Tibial nerve (tissue), 4 donors: ENCODE data around the gene MYL10. TPM values are rescaled to one million over a fixed set of nuclear protein-coding genes. Genes with fewer than 3 reads are reported as not detected.

Source experiments
- DNase-seq, 2 donors: peaks; one replicate each; pipeline ENCODE4 v3.0.0-alpha.2; 2019; ENCODE audit warnings: low spot score in 2 of 2
- H3K27ac ChIP-seq, 4 donors: fragments of 200-600 bp; sonication (generic) in 3 of 4; one replicate each; pipeline ENCODE4 v1.5.1; 2017 to 2019; ENCODE audit warnings: mild to moderate bottlenecking in 1 of 4
- H3K27me3 ChIP-seq, 2 donors: fragments of 200-600 bp; sonication (generic) in 1 of 2; one replicate each; pipeline versions ENCODE4 v1.5.1 to v1.6.0; 2017 to 2019
- H3K36me3 ChIP-seq, 3 donors: fragments of 200-600 bp; sonication (generic); one replicate each; pipeline ENCODE4 v1.5.1; 2018 to 2019
- H3K4me1 ChIP-seq, 4 donors: fragments of 200-600 bp; sonication (generic) in 3 of 4; one replicate each; pipeline ENCODE4 v1.5.1; 2017 to 2019
- H3K4me3 ChIP-seq, 4 donors: fragments of 200-600 bp; sonication (generic) in 3 of 4; one replicate each; pipeline ENCODE4 v1.5.1; 2017 to 2019; ENCODE audit warnings: mild to moderate bottlenecking in 1 of 4, moderate library complexity in 1 of 4
- H3K9me3 ChIP-seq, 4 donors: fragments of 200-600 bp; sonication (generic) in 3 of 4; one replicate each; pipeline ENCODE4 v1.5.1; 2017 to 2019
- EP300 ChIP-seq, 2 donors: sonication (generic); formaldehyde crosslinking; IDR thresholded peaks; one replicate each; pipeline ENCODE4 v1.6.1; 2017; ENCODE audit warnings: antibody characterized with exemption in 2 of 2, mild to moderate bottlenecking in 1 of 2
- POLR2A ChIP-seq, 2 donors: fragments of 450-650 bp; IDR thresholded peaks; one replicate each; pipeline ENCODE4 v1.6.1; 2017; ENCODE audit warnings: antibody characterized with exemption in 2 of 2, mild to moderate bottlenecking in 2 of 2, moderate library complexity in 2 of 2
- WGBS, 2 donors: methylation state at CpG; one replicate each; pipeline ENCODE4 v1.1.5; 2018; 5-methylcytosine and 5-hydroxymethylcytosine counted together
- total RNA-seq, 4 donors: library from RNA; depleted of rRNA; stranded (reverse); fragments of >200 nt; gene quantifications; one replicate each; pipeline ENCODE4 v1.1.0, GENCODE V29; 2016
- TF ChIP-seq, protein P1 (sequence below), 5 experiments: fragments of 200-600 bp in 3 of 5; fragments of 450-650 bp in 2 of 5; sonication (generic) in 3 of 5; IDR thresholded peaks; one replicate each; pipeline ENCODE4 v1.5.1; 2016 to 2019; ENCODE audit warnings: antibody characterized with exemption in 5 of 5, mild to moderate bottlenecking in 3 of 5, moderate library complexity in 2 of 5

The MYL10 gene
- total RNA-seq, 4 donors from 2014 or later = not detected

DNA sequence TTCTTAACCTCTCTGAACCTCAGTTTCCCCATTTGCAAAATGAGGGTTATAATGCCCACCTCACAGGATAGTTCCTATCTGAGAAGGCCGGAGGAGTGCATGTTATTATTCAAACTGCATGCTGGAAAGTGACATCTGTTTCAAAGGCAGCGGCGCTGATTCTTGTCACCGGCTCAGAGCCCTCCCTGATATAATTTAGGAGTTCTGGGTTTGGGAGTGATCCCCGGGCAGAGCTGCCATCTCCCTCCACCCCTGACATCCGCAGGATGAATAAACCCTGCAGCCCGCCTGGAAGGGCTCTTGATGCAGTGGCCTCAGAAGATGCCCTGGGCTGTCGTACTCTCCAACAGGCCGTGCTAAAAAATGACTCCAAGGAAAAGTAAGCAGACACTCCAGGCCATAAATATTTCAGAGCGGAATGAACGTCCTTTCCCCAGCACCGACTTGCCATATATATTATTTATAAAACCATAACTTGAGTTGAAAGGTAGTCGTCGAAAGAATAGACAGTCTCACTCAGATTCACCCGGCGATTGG lies 47.0 kb upstream of the MYL10 start:
- 85 to 86% methylated on average over 16 of the region's 16 CpGs for WGBS, 2 donors
- H3K4me1 ChIP-seq = peaks cover 0 to 10% (median under 1%) of the 10 kb centered on the region in 4 donors
- H3K4me3 ChIP-seq = no peak overlapping the region
- no peak overlapping the region for H3K27ac ChIP-seq
- H3K36me3 ChIP-seq = no peaks in the 10 kb centered on the region
- no peaks in the 10 kb centered on the region for H3K27me3 ChIP-seq
- TF ChIP-seq EP300 (IDR thresholded peaks at IDR 0.05) = no peak
- TF ChIP-seq POLR2A (IDR thresholded peaks at IDR 0.05) = no peak
- TF ChIP-seq, protein P1, sequence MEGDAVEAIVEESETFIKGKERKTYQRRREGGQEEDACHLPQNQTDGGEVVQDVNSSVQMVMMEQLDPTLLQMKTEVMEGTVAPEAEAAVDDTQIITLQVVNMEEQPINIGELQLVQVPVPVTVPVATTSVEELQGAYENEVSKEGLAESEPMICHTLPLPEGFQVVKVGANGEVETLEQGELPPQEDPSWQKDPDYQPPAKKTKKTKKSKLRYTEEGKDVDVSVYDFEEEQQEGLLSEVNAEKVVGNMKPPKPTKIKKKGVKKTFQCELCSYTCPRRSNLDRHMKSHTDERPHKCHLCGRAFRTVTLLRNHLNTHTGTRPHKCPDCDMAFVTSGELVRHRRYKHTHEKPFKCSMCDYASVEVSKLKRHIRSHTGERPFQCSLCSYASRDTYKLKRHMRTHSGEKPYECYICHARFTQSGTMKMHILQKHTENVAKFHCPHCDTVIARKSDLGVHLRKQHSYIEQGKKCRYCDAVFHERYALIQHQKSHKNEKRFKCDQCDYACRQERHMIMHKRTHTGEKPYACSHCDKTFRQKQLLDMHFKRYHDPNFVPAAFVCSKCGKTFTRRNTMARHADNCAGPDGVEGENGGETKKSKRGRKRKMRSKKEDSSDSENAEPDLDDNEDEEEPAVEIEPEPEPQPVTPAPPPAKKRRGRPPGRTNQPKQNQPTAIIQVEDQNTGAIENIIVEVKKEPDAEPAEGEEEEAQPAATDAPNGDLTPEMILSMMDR (IDR thresholded peaks at IDR 0.05) = no peak
- H3K9me3 ChIP-seq = peaks cover 0 to 7% (median 0%) of the 10 kb centered on the region in 4 donors
- DNase-seq = no peak

DNA sequence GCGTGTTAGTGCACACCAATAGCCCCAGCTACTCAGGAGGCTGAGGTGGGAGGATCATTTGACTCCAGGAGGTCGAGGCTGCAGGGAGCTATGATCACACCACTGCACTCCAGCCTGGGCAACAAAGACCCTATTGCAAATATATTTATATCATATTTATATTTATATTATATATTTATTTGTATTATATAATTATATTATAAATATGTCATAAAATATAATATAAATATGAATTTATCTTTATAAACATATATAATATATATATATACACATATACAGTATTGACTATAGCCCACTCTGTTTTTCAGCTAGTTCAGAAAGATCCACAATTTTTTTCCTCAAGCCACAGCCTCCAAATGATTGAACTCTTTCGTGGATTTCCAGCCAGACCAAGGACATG lies 45.3 kb upstream of the MYL10 start:
- WGBS, 2 donors = 92 to 94% methylated on average over 3 of the region's 3 CpGs
- no peak for DNase-seq
- Histone ChIP-seq H3K4me3 (no peak overlapping the region), H3K4me1 (no peaks in the 10 kb centered on the region), H3K36me3 (no peaks in the 10 kb centered on the region), H3K27ac (no peak overlapping the region), H3K27me3 (no peaks in the 10 kb centered on the region), H3K9me3 (peaks cover 0 to 7% (median 0%) of the 10 kb centered on the region in 4 donors)
- TF ChIP-seq, protein P1 (IDR thresholded peaks at IDR 0.05) = no peak
- TF ChIP-seq POLR2A (IDR thresholded peaks at IDR 0.05) = no peak
- no peak for TF ChIP-seq EP300 (IDR thresholded peaks at IDR 0.05)

DNA sequence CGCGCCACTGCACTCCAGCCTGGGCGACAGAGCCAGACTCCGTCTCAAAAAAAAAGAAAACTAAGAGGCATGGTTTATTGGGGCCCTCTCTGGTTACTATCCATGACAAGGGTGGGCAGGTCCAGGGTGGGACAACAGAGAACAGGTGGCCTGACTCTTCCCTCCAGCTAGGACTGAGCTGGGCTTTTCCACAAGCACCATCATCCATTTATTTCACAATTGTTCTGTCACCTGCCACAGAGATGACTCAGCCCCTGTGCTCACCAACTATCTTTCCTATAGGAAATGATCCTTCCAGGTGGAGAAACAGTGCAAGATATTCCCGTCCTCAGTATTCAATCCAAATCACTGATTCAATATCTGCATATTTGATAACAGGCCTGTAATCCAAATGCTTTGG lies 44.9 kb upstream of the MYL10 start:
- no peak overlapping the region for H3K27ac ChIP-seq
- DNase-seq = no peak
- no peak overlapping the region for H3K4me3 ChIP-seq
- WGBS, 2 donors = 81 to 91% methylated on average over 5 of the region's 5 CpGs
- H3K4me1 ChIP-seq = no peaks in the 10 kb centered on the region
- H3K36me3 ChIP-seq = no peaks in the 10 kb centered on the region
- H3K27me3 ChIP-seq = no peaks in the 10 kb centered on the region
- H3K9me3 ChIP-seq = peaks cover 0 to 9% (median 0%) of the 10 kb centered on the region in 4 donors
- no peak for TF ChIP-seq POLR2A (IDR thresholded peaks at IDR 0.05)
- TF ChIP-seq, protein P1 (IDR thresholded peaks at IDR 0.05) = no peak
- no peak for TF ChIP-seq EP300 (IDR thresholded peaks at IDR 0.05)

DNA sequence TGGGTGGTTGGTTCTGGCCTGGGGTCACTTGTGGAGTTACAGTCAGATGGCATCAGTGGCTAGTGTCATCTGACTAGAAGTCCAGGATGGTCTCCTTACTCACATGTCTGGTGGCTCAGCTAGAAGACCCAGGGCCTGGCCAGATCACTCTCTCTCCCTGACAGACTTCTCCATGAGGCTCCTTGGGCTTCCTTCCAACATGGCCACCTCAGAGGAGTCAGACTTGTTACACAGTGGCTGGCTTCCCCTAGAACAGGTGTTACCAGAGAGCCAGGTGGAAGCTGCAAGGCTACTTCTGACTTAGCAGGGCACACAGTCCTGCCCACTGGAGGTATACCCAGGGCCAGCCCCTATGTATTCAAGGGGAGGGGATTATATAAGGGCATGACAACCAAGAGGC lies 44.2 kb upstream of the MYL10 start:
- Histone ChIP-seq H3K27me3 (no peaks in the 10 kb centered on the region), H3K9me3 (peaks cover 0 to 13% (median 0%) of the 10 kb centered on the region in 4 donors), H3K27ac (no peak overlapping the region), H3K36me3 (no peaks in the 10 kb centered on the region), H3K4me1 (no peaks in the 10 kb centered on the region), H3K4me3 (no peak overlapping the region)
- DNase-seq = no peak
- TF ChIP-seq POLR2A (IDR thresholded peaks at IDR 0.05) = no peak

DNA sequence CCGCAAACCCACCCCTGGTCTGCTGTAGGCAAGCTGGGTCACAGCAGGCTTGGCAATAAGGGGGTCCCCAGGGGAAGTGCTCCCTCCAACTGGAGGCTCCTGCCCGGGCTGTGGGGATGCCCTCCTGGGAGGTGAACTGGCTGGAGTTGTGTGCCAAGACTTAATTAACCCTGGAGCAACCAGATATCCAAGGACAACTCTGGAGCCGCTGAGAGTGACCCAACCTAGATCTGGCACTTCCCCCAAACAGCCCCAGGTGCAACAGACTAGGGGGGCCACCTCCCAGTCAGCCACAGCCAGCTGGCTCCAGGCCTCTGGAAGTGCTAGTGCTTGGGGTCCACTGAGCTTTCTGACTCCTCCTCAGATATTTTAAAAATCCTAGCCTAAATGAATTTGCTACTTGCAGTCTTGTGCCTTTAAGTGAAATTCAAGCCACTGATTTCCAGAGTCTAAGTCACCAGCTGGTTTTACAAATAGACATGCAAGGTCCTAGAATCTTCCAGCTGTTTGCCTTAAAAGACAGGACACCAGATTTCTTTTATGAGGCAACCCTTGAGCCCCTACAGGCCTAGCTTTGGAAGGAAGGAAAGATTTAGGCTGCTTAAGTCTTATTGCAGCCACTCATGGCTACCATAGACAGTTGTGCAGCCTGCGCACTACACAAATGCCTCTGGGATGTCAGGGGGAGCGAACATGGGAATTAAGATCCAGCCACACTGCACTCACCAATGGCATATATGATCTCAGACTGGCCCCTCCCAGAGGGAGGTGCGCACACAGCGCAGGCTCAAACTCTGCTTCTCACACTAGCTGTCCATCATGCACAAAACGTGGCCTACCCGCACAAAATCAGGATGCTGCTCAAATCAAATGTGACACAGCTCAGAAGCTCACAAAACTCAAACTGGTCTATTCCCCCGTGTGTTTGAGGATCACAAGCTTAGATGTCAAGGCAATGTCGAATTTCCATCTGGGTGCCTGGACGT lies 42.6 kb upstream of the MYL10 start:
- TF ChIP-seq POLR2A (IDR thresholded peaks at IDR 0.05) (no peak), EP300 (IDR thresholded peaks at IDR 0.05) (no peak)
- TF ChIP-seq, protein P1 (IDR thresholded peaks at IDR 0.05) = no peak
- no peaks in the 10 kb centered on the region for H3K4me1 ChIP-seq
- H3K27ac ChIP-seq = no peak overlapping the region
- DNase-seq = no peak
- no peaks in the 10 kb centered on the region for H3K36me3 ChIP-seq
- H3K4me3 ChIP-seq = no peak overlapping the region
- peaks cover 0 to 13% (median 0%) of the 10 kb centered on the region in 4 donors for H3K9me3 ChIP-seq
- H3K27me3 ChIP-seq = no peaks in the 10 kb centered on the region
- WGBS, 2 donors = 64 to 72% methylated on average over 12 of the region's 12 CpGs
